A549 (cell line): ENCODE results near the gene RPTOR.

Source experiments
- CEBPB ChIP-seq, 2 experiments: fragments of >200 bp in 1 of 2; sonication (Bioruptor Twin) in 1 of 2; formaldehyde crosslinking in 1 of 2; IDR thresholded peaks; 2 replicates each; pipeline ENCODE4 v1.6.1; 2012 to 2016
- CTCF ChIP-seq: fragments of >200 bp; sonication (Bioruptor Twin); formaldehyde crosslinking; IDR thresholded peaks from 3 replicates; pipeline ENCODE4 v1.5.1; 2016
- MAX ChIP-seq: IDR thresholded peaks from 2 replicates; pipeline ENCODE4 v1.6.1; 2012
- PHF8 ChIP-seq: fragments of 200-600 bp; sonication (generic); IDR thresholded peaks from 2 replicates; pipeline ENCODE4 v1.6.1; 2016; ENCODE audit warnings: low read depth, mild to moderate bottlenecking, antibody characterized with exemption, moderate library complexity, borderline replicate concordance
- POLR2A ChIP-seq: IDR thresholded peaks from 2 replicates; pipeline ENCODE4 v1.6.1; 2012; ENCODE audit warnings: mild to moderate bottlenecking, low read length
- SREBF2 ChIP-seq: fragments of 450-650 bp; IDR thresholded peaks from 2 replicates; pipeline ENCODE4 v1.6.1; 2014; ENCODE audit warnings: mild to moderate bottlenecking, moderate library complexity

GRCh38 chr17:80919331-80920311, 375.0 kb downstream of the RPTOR start:
- TF ChIP-seq CTCF = no peak
- no peak for TF ChIP-seq SREBF2
- no peak for TF ChIP-seq POLR2A
- TF ChIP-seq PHF8 = no peak
- TF ChIP-seq MAX = no peak
- no peak for TF ChIP-seq CEBPB (IDR thresholded peaks at IDR 0.05)
